ENCODE results near the gene PAM.
"Not testable (repeated sequence)": the region's sequence is repeated elsewhere in the genome, so short reads cannot be mapped to it uniquely, and the experiment has no call there.

PAM gene

GRCh38 chr5:103066326-103066725 is 311.2 kb downstream of the PAM start:
- H3K27ac ChIP-seq = no peak overlapping the region
- H3K27me3 ChIP-seq (ENCODE audit: insufficient read depth, low read depth, severe bottlenecking) = no peaks in the 10 kb centered on the region
- no peak for TF ChIP-seq CTCF (IDR thresholded peaks at IDR 0.05; ENCODE audit: low read depth, low read length)
- H3K9me3 ChIP-seq (ENCODE audit: severe bottlenecking) = no peaks in the 10 kb centered on the region
- no peaks in the 10 kb centered on the region for H3K36me3 ChIP-seq
- H3K4me3 ChIP-seq (ENCODE audit: low read depth, low read length) = no peak overlapping the region
- no peak for DNase-seq

GRCh38 chr5:103073500-103073899 is 318.4 kb downstream of the PAM start:
- not testable (repeated sequence) for H3K9me3 ChIP-seq (ENCODE audit: severe bottlenecking); H3K4me3 ChIP-seq (ENCODE audit: low read depth, low read length); H3K36me3 ChIP-seq; H3K27ac ChIP-seq; DNase-seq; H3K27me3 ChIP-seq (ENCODE audit: insufficient read depth, low read depth, severe bottlenecking)

GRCh38 chr5:103075442-103075841 is 320.3 kb downstream of the PAM start:
- TF ChIP-seq CTCF (IDR thresholded peaks at IDR 0.05; ENCODE audit: low read depth, low read length) = no peak
- Histone ChIP-seq H3K4me3 (ENCODE audit: low read depth, low read length) (no peak overlapping the region), H3K9me3 (ENCODE audit: severe bottlenecking) (peaks cover 7% of the 10 kb centered on the region), H3K27me3 (ENCODE audit: insufficient read depth, low read depth, severe bottlenecking) (no peaks in the 10 kb centered on the region), H3K27ac (no peak overlapping the region), H3K36me3 (no peaks in the 10 kb centered on the region)
- DNase-seq = no peak

All from WERI-Rb-1 (cell line).